GM18868 (cell line): Measurements from ENCODE around the gene KBTBD13.
"Not testable (repeated sequence)": the region's sequence is repeated elsewhere in the genome, so short reads cannot be mapped to it uniquely, and the experiment has no call there.

Experiments used
- ATAC-seq: cut with Tn5 transposase; IDR thresholded peaks from one replicate; pipeline ENCODE4 v1.9.1; 2021; ENCODE audit warnings: mild to moderate bottlenecking, moderate library complexity; ENCODE audit not compliant: unreplicated experiment

The KBTBD13 gene

GRCh38 chr15:65076486-65077290 is at the start of gene KBTBD13:
KBTBD13 (plus strand) TSS chr15:65076746; CDS start chr15:65076816, 70 bp downstream.
- ATAC-seq, result no peak

GRCh38 chr15:65026756-65027155 is 49.8 kb upstream of the KBTBD13 start:
- ATAC-seq, result no peak

GRCh38 chr15:65027593-65027992 is 49.0 kb upstream of the KBTBD13 start:
- ATAC-seq, result no peak

- no peak for ATAC-seq
These were observed 48.2 kb upstream of the KBTBD13 start for GRCh38 chr15:65028338-65028737.

- peak; percentile 82 for ATAC-seq
These were observed 47.4 kb upstream of the KBTBD13 start, which contains the start of gene MTFMT for GRCh38 chr15:65028921-65029735. MTFMT (minus strand) TSS chr15:65029639; CDS start chr15:65029613, 26 bp downstream.

DNA sequence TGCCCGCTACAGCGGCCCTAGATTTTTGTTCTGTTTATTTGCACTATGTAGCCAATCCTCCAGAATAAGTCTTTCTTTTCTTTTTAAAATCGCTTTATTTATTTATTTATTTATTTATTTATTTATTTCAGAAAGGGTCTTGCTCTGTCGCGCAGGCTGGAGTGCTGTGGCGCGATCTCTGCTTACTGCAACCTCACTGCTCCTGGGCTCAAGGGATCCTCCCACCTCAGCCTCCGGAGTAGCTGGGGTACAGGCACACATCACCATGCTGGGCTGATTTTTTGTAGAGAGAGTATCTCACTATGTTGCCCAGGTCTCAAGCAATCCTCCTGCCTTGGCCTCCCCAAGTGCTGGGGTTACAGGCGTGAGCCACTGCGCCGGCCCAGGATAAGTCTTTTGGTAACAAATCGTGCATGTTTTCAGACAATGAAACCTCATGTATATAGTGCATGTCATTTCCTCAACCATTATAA is 46.8 kb upstream of the KBTBD13 start:
- ATAC-seq, result no peak

- no peak for ATAC-seq
These were observed 43.6 kb upstream of the KBTBD13 start for GRCh38 chr15:65032801-65033537.

GRCh38 chr15:65033659-65034269 is 42.8 kb upstream of the KBTBD13 start:
- ATAC-seq, result no peak

DNA sequence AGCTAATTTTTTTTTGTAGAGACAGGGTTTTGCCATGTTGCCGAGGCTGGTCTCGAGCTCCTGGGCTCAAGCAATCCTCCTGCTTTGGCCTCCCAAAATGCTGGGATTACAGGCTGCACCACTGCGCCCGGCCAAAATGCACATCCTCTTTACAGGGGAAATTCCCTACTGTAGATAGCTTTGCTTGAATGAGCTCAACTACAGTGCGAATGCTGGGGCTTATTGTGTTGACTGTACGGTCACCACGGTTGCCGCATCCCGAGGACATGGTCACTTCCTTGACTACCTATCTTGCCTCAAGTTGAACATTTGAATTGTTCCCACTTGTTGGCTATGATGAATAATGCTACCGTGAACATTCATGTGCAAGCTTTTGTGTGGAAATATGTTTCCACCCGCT is 41.8 kb upstream of the KBTBD13 start:
- no peak for ATAC-seq

- no peak for ATAC-seq
These were observed 39.2 kb upstream of the KBTBD13 start for GRCh38 chr15:65037309-65037708.

GRCh38 chr15:65038428-65038827 is 38.1 kb upstream of the KBTBD13 start:
- no peak for ATAC-seq

DNA sequence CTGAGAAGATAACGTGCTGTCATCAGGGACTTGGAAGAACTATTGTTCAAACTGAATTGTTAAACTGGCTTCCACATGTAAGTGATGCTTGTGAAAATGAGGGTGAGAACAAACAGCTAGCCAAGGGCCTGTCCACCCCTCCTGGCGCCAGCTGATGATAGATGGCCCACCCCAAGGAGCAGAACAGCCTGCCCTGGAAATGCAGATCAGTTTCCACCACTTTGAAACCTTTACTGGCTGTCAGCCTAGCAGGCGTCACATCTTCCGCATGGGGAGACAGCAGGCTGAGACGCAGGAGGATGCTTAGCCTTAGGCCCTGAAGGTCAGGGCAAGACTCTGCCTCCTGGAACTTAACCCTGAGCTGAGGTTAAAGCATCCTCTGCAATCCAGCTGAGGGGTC is 37.7 kb upstream of the KBTBD13 start:
- ATAC-seq, result no peak

- ATAC-seq, result no peak
These were observed 36.1 kb upstream of the KBTBD13 start for GRCh38 chr15:65040461-65040860.

GRCh38 chr15:65041787-65042186 is 34.8 kb upstream of the KBTBD13 start:
- no peak for ATAC-seq

DNA sequence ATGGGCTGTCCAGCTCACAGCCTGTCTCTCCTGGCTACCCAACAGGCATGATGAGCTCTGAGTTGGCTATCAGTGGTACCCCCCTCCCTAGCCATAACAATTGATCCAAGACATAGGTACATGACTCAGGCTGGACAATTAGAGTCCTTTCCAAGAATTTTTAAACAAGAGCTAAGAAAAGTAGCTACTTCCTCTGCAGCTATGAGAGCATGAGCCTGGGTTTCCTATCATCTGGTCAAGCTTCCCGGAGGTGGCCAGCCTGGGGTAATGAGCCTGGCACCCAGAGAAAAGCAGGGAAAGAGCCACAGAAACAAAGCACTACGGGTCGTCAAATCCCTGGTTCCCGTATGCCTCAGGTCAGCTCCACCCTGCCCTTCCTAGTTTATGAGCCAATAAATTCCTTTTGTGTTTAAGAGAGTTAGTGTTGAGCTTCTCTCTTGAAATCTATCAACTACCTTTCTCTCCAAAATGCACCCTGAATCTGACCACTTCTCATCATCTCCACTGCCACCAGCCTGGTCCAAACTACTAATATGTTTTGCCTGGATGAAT is 33.7 kb upstream of the KBTBD13 start:
- ATAC-seq, result no peak

DNA sequence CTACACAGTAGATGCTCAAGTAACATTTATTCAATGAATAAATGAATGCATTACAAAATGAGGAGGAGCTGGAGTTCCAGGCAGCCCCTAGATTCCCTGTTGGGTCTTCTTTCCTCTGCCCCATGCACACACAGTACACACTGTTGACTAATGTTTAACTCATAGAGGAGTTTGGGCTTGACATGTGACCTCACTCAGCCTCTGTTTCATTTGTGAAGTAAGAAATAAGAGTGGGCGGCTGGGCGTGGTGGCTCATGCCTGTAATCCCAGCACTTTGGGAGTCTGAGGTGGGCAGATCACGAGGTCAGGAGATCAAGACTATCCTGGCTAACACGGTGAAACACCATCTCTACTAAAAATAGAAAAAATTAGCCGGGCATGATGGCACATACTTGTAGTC is 32.3 kb upstream of the KBTBD13 start:
- ATAC-seq, result not testable (repeated sequence)

DNA sequence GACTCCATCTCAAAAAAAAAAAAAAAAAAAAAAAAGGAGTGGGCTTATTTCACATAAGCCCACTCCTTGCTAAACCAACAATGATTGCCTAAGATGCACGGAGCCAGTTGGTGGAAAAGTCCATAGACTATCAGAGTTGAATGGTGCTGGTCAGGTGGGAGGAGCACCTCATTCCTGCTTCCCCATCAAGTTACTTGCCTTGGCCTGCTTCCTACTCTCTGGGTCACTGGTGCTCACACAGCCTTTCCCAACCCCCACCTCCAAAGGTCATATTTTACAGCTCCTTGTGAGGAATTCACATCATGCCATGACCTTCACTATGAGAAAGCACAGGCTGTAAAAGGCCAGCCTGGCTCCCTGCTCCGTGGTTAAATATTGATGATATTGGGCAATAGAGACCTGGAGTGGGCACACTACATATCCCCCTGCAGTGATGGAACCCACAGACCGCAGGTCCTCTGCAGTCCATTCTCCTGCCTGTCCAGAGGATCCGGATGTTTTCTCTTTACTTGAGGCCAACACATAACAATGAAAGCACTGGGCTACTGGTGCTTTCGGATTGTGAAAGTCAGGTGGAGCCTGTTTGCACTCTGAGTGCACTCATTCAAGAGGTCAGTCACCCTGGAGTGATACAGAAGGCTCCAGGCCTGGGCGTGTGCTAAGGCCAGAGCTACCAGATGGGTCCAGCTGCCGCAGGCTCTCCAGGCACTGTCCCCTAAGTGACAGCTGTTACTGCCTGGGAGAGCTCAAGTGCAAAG is 31.6 kb upstream of the KBTBD13 start, which contains the start of gene SLC51B:
TSS of gene SLC51B (plus strand) at position 664 of the 758 bp plus-strand sequence. CDS start 4,618 bp downstream, outside the sequence.
- ATAC-seq, result no peak

DNA sequence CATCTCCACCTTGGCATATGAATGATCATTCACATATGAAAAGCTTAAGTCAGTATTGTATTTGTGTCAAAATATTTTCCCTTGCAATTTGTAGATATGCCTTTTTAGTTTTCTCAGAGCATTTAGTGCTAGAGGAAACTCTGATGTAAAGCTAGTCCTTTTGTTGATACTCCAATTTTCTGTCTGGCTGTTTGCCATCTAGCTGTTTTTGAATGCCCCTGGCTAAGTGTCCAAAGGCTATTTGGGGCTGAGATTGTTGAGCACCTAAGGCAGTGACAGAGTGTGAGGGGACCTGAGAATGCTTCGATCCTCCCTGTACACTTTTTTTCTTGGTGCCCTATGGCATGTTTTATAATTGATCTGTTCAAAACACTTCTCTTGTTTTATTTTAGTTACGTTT is 28.3 kb upstream of the KBTBD13 start:
- ATAC-seq, result no peak

DNA sequence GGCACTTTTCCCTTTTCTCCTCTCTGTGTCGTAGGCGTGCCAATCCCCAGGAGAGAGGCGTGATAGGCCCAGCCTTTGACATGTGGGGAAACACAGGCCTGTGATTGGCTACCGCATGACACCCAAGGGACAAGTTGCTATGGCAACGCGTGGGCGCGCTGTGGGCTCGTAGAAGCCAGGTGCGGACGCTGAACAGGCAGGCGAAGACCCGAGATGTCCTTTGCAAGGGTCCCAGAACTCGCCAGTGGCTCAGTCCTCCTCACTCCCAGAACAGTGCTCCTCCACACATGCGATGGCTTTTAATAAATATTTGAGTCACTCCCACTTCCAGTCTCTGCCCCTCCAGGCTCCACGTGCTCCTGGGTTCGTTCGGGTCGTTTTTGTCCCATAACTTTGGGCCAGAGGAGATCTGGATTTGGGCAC is 27.1 kb upstream of the KBTBD13 start:
- ATAC-seq, result peak; percentile 87
